ENCODE data around the gene CSTB.

Gene CSTB

DNA sequence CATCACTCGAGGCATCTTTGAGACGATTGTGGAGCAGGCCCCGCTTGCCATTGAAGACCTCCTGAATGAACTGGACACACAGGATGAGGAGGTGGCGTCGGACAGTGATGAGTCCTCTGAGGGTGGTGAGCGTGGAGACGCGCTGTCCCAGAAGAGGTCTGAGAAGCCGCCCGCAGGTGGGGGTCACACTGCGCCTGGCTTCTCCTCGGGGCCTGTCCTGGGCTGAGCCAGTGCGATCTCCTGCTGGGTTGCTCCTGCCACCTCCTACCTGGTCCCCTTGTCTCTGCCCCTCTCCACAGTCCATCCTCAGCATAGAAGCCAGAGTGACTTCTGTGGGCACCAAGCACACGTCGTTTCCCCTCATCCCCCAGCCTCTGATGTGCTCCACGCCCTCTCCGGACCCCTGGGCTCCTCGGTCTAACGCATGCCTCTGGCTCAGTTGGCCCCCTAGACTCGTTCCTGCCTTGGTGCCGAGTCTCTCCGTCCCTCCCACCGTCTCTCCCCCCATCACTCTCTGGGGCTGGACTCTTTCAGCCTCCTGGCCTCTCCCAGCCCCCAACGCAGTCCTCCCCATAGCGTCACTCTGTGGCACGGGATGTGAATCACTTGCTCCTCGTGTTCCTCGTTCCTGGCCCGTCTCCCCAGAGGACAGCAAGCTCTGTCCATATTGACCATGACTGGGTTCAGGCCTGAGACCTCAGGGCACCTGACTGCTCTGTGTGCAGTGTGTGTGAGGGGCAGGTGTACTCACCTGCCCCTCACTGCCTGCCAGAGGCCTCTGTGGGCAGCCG, 22.0 kb upstream of the CSTB start:
- no peak for DNase-seq
- in situ Hi-C loops (cut with HindIII; ENCODE audit: low pct_ligation_motif_present, low pct_unique_long_range_greater_than_20kb, low sequenced_read_pairs), result no loop called here

DNA sequence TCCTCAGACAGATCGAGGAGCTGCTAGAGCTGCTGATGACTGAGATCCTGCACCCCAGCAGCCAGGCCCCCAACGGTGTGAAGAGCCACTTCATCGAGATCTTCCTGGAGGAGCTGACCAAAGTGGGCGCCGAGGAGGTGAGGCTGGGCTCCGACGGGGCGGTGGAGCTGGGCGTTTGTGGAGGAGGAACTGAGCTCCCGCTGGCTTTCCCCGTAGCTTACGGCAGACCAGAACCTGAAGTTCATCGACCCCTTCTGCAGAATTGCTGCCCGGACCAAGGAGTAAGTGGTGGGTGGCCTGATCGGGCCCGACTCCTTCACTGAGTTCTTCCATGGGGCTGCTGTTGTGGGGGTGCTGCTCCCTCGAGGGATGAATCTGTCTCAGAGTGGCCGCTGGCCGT, 21.3 kb upstream of the CSTB start:
- no peak for DNase-seq
- in situ Hi-C loops (cut with HindIII; ENCODE audit: low pct_ligation_motif_present, low pct_unique_long_range_greater_than_20kb, low sequenced_read_pairs), result no loop called here

DNA sequence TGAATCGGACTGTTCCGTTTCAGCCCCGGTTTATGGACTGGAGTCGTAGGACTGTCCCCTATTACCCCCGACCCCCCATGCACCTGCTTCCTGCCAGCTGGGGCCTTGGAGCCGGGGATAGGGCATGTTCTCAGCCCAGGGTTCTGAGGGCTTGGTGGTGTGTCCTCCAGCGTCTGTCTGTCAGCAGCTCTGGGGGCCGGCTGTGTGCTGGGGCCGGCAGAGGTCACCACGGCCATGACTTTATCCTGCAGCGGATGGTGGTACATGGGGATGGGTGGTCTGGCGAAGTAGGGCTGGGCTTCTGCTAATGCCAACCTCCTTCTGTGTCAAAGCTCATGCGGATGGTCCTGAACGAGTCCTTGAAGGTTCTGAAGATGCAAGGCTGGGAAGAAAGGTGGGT, 18.7 kb upstream of the CSTB start:
- in situ Hi-C loops (cut with HindIII; ENCODE audit: low pct_ligation_motif_present, low pct_unique_long_range_greater_than_20kb, low sequenced_read_pairs), result no loop called here
- DNase-seq, result no peak

DNA sequence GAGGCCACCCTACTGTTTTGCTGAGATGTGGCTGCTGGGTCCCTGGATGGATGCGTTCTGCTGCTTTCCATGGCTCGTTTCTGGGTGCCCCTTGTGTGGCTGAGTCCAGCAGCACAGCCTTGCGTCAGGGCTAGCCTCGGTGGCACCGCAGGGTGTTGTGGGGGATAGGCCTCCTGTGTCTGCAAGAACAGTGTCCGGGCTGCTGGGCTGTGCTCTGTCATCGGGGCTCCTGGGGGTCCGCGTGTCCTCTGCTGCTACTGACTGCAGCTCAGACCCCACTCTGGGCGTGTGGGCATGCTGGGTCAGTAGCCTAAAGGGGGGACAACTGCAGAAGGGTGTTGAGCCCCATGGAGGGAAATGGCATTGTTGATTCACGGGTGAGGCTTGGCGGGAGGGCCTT, 18.2 kb upstream of the CSTB start:
- in situ Hi-C loops (cut with HindIII; ENCODE audit: low pct_ligation_motif_present, low pct_unique_long_range_greater_than_20kb, low sequenced_read_pairs), result no loop called here
- no peak for DNase-seq

DNA sequence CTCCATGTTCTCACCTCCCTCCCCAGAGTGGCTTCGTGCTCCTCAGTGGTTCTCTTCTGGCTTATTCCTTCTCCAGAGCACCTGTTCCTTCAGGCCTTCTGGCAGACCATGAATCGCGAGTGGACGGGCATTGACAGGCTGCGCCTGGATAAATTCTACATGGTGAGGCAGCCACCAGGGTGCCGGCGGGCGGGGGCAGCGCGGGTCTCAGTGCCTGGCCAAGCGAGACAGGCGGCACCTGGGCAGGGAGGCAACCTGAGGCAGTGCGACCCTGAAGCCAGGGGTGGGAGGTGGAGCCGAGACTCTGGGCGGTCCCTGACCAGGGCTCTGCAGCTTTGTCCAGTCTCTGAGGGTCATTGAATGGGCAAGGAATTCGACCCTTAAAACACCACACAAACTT, 17.1 kb upstream of the CSTB start:
- in situ Hi-C loops (cut with HindIII; ENCODE audit: low pct_ligation_motif_present, low pct_unique_long_range_greater_than_20kb, low sequenced_read_pairs), result no loop called here

DNA sequence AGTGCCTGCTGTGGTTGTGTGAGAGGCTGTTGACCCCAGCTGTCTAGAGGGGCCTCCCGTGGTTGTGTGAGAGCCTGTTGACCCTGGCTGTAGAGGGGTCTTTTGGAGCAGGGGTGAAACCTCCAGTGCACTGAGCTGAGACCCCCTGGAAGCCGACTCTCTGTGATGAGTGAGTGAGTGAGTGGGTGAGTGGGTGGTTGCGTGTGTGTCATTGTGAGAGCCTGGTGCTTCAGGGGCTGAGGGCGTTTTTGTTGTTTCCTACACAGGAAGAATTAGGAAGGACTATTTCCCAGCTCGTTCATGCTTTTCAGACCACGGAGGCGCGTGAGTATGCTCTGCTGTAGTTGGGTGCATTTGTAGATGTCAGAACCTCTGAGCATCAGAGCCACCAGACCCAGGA, 16.3 kb upstream of the CSTB start:
- in situ Hi-C loops (cut with HindIII; ENCODE audit: low pct_ligation_motif_present, low pct_unique_long_range_greater_than_20kb, low sequenced_read_pairs), result no loop called here
- no peak for DNase-seq

More for the DNA sequence above, 17.1 kb upstream of the CSTB start:
- DNase-seq, result no peak

DNA sequence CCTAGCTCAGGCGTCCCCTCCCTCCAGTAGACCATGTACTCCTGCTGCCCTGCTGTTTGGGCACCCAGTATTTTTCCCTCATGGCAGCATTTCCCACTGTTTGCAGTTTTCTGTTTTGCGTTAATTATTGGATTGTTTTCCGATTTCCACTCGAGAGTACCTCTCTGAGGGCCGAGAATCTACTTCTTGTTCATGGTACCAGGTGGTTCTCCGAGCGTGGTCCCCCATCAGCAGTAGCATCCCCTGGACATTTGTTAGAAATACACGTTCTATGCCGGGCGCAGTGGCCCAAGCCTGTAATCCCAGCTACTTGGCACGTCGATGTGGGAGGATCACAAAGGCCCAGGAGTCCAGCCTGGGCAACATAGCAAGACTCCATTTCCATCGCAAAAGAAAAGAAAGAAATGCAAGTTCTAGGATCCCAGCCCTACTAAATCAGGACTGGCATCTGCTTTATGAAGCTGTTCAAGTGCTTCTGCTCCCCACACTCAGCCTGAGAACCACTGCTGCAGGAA, 14.0 kb upstream of the CSTB start:
- in situ Hi-C loops (cut with HindIII; ENCODE audit: low pct_ligation_motif_present, low pct_unique_long_range_greater_than_20kb, low sequenced_read_pairs), result no loop called here
- no peak for DNase-seq

DNA sequence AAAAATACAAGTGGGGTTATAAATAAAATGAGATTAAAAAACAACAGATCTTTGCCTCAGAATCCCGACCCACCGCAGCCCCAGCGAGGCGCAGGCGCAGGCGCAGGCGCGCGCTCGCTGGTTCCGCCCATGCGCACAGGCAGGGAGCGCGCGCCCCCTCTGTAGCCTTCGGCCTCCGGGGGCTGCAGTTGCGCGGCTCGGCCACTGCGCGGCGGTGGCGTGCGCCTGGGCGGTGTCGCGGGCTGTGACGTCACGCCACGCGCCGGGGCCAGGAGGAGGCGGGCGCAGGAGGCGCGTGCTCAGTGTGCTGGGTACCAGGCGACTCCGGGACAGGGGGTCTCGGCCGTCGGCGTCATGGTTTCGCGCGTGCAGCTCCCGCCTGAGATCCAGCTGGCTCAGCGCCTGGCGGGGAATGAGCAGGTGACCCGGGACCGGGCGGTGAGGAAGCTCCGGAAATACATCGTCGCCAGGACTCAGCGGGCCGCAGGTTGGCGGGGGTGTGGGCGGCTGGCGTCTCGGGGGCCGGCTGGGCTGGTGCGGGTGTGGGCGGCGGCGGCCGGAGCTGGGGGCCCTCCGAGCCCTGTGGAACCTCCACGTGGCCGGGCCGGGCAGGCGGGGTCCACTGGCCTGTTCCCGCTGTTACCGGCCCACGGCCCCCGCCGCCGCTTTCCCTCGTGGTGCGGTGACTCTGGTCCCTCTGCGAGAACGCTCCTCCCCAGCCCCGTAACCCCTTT, 13.3 kb upstream of the CSTB start, which contains the start of gene RRP1:
Gene RRP1 (plus strand): TSS at position 302 of the 734 bp plus-strand sequence. CDS start 53 bp downstream, at position 355.
- DNase-seq, result peak; percentile 82
- in situ Hi-C loops (cut with HindIII; ENCODE audit: low pct_ligation_motif_present, low pct_unique_long_range_greater_than_20kb, low sequenced_read_pairs), result no loop called here

DNA sequence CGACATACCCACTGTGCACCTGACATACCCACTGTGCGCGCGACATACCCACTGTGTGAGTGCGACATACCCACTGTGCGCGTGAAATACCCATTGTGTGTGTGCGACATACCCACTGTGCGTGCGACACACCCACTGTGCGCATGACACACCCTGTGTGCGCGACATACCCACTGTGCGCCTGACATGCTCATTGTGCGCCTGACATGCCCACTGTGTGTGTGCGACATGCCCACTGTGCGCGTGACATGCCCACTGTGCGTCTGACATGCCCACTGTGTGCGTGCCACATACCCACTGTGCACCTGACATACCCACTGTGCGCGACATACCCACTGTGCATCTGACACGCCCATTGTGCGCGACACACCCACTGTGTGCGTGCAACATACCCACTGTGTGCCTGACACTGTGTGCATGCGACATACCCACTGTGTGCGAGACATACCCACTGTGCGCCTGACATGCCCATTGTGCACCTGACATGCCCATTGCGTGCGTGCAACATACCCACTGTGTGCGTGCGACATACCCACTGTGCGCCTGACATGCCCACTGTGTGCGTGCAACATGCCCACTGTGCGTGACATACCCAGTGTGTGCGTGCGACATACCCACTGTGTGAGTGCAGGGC, 10.8 kb upstream of the CSTB start:
- in situ Hi-C loops (cut with HindIII; ENCODE audit: low pct_ligation_motif_present, low pct_unique_long_range_greater_than_20kb, low sequenced_read_pairs), result no loop called here
- DNase-seq, result no peak

DNA sequence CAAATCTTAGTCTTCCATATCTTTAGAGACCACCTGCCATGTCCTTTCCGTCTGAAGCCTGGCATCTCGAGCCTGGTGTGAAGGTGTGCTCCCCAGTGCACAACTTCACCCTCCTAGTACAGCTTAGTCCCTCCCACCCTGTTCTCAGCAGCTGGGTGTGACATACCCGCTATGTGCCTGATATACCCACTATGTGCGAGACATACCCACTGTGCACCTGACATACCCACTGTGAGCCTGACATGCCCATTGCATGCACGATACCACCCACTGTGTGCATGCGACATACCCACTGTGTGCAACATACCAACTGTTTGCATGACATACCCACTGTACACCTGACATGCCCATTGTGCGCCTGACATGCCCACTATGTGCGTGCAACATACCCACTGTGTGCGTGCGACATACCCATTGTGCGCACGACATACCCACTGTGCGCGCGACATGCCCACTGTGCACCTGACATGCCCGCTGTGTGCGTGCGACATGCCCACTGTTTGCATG, 10.2 kb upstream of the CSTB start:
- in situ Hi-C loops (cut with HindIII; ENCODE audit: low pct_ligation_motif_present, low pct_unique_long_range_greater_than_20kb, low sequenced_read_pairs), result no loop called here
- DNase-seq, result no peak

DNA sequence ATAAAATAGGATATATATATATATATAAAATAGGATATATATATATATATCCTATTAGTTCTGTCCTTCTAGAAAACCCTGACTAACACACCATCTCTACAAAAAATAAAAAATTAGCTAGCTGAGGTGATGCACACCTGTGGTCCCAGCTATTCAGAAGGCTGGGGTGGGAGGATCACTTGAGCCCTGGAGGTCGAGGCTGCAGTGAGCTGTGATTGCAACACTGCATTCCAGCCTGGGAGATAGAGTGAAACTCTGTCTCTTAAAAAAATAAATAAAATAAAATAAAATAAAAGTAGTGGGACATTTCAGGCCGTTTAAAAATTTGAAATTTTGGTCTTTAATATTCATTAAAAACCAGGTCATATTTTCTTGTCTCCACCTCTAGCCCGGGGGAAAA, 9.0 kb upstream of the CSTB start:
- in situ Hi-C loops (cut with HindIII; ENCODE audit: low pct_ligation_motif_present, low pct_unique_long_range_greater_than_20kb, low sequenced_read_pairs), result no loop called here
- no peak for DNase-seq

DNA sequence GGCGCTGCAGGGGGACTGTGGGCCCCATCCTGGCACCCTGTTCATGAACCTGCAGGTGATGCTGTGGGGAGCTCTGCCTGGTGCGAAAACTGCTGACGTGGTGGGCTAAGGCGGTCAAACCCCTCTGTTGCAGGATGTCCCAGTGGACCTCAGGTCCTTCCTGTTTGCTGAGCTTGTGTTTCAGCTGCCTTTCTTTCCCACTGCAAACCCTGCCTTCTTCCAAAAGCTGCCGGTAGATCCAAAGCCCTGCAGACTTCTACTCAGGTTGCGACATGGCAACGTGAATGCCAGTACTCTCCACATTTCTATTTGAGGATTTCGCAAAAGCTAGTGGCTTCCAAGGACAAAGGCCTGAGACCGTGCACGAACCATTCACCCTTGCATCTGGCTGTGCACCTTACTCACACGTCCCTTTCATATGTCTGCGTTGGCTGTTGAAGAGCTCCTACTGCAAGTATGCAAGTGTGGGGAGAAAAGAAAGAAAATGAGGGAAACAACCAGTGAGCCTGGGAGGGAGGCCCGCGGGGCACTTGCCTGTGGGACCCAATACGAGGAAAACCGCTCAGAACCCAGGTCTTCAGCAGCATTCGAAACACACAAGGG, 7.1 kb upstream of the CSTB start:
- no peak for DNase-seq
- in situ Hi-C loops (cut with HindIII; ENCODE audit: low pct_ligation_motif_present, low pct_unique_long_range_greater_than_20kb, low sequenced_read_pairs), result no loop called here

DNA sequence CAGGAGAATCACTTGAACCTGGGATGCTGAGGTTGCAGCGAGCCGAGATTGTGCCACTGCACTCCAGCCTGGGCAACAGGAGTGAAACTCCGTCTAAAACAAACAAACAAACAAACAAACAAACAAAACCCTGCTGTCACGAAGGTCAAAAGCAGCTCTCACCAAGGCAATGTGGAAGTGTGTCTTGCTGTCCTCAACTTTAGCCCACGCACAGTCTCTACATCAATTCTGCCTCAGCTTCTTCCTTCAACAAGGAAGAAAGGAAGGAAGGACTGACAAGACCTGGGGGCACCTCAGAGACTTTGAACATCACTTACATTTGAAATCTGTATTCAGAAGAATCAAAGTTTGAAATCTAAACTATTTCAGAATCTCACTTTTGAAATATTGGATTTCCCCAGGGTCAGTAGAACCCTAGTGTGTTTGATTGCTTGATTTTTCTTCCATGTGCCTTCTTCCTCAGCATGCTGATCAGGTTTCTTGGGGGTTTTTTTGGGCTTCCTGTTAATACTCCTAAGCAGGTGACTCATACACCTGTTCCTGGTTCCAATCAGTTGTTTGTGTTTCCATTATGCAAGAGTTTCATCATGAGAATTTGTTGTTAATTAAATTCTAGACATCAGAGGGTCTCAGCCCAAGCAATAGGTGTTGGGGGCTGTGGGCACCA, 6.5 kb upstream of the CSTB start:
- in situ Hi-C loops (cut with HindIII; ENCODE audit: low pct_ligation_motif_present, low pct_unique_long_range_greater_than_20kb, low sequenced_read_pairs), result no loop called here
- DNase-seq, result no peak

DNA sequence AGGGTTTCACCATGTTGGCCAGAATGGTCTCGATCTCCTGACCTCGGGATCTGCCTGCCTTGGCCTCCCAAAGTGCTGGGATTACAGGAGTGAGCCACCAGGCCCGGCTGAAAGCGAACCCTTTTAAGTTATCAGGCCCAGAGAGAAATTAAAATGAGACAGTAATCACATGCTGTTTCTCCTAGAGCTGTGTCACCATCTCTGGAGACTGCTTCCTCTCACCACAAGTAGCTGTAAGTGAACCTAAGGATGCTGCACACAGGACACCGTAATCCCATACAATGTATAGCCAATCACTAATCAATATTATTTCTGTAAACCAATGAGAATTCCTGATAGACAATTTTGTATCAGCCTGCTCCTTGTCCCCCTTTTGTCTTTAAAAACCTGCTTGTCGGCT, 5.7 kb upstream of the CSTB start:
- no peak for DNase-seq
- in situ Hi-C loops (cut with HindIII; ENCODE audit: low pct_ligation_motif_present, low pct_unique_long_range_greater_than_20kb, low sequenced_read_pairs), result no loop called here

DNA sequence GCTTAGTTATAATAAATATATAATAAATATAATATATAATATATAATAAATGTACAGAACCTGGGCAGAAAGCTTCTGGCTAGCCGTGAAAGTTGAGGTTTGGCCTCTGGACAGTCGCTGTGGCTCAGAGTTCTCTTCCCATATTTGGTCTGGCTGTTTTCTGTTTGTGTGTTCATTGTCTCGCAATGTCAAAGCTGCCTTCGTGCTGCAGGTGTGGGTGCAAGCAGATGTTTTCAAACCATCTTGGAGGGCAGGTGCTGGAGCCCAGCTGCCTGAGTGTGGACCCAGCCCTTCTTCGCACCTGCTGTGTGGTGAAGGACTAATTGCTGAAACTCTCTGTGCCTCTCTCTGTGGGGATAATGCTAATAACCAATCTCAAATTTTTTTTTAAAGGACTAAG, 3.6 kb upstream of the CSTB start:
- in situ Hi-C loops (cut with HindIII; ENCODE audit: low pct_ligation_motif_present, low pct_unique_long_range_greater_than_20kb, low sequenced_read_pairs), result no loop called here
- no peak for DNase-seq

DNA sequence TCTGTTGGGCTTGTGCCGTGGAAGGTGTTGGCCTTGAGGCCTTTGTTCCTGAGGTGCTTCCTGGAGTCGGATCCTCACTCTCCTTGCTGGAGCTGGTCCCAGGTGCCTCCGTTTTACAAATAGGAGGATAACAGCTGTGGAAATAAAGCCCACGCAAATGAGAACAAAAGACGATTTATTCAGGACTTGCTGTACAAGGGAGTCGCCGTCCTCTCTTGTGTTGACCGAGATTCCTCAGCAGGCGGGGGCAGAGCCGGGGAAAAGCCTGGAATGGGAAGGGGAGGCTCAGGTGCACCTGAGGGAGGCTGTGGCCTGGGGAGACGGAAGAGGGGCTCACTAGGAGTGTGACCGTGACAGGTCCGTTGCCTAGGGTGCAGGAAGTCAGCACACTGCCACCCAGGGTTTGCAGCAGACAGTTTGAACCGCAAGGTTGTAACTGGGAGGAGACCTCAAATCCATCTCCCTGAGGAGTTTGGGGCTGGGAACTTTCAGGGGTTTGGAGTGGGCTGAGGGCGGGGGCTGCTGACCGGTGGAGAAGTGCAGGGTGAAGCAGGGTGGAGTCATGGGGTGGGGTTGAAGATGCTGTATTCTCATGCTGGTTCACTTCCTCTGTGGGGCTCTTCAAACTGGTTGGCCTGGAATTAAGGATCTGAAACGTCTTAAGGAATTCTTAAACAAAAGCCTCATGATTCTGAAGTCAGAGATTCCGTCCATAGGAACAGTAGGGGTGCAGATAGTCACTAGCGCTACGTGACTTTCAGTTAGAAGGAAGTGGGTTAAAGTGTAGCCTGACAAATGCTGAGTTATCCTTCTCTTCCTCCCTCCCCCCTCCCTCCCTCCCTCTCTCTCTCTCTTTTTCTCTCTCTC, 2.6 kb upstream of the CSTB start:
- peak; percentile 29 for DNase-seq
- in situ Hi-C loops (cut with HindIII; ENCODE audit: low pct_ligation_motif_present, low pct_unique_long_range_greater_than_20kb, low sequenced_read_pairs), result no loop called here

DNA sequence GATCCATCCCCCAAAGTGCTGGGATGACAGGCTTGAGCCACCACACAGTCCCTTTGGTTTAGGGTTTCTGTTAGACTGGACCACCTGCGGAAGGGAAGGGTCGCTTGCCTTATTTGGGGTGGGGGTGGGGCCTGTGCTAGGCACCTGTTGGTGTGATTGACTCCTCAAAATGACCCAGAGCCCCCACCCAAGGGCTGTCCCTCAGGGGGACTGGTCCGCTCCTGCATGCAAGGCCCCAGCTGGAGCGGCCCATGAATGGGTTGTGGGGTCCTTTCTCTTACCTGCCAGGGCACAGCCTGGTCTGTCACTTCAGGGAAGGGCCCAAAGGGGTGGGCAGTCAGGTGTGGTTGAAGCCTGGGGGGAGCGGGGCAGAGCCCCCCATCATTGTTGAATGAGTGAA, 1.8 kb upstream of the CSTB start:
- no peak for DNase-seq
- in situ Hi-C loops (cut with HindIII; ENCODE audit: low pct_ligation_motif_present, low pct_unique_long_range_greater_than_20kb, low sequenced_read_pairs), result no loop called here

DNA sequence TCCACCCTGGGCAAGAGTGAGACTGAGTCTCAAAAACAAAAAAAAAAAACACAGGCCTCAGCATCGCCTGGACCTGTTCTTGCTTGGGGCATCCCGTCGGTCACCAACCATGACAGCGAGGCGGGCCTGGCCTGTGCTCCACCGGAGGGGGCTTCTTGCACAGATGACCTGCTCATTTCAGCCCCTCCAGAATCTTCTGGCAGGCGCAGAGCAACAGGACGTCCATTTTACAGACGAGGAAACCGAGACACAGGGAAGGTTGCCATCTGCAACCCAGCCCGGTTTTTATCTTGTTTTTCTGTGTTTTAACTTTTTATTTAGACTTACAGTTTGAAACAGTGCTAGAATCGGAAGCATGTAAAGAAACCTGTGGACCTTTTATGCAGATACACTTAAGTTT, 918 bp downstream of the CSTB start:
- no peak for DNase-seq
- in situ Hi-C loops (cut with HindIII; ENCODE audit: low pct_ligation_motif_present, low pct_unique_long_range_greater_than_20kb, low sequenced_read_pairs), result no loop called here

Measured in ACHN (cell line).